Neural progenitor cell (in vitro differentiated cells): Measurements from ENCODE around the gene KIRREL3.

ENCODE experiments used
- CTCF ChIP-seq: fragments of 200-600 bp; sonication (generic); IDR thresholded peaks from 2 replicates; pipeline ENCODE4 v1.5.1; 2017; ENCODE audit warnings: antibody characterized with exemption, mild to moderate bottlenecking
- EZH2 ChIP-seq: fragments of 200-600 bp; sonication (generic); IDR thresholded peaks from 2 replicates; pipeline ENCODE4 v1.6.1; 2017; ENCODE audit warnings: antibody characterized with exemption, mild to moderate bottlenecking, moderate library complexity
- EZH2phosphoT487 ChIP-seq: fragments of 200-600 bp; sonication (generic); IDR thresholded peaks from 2 replicates; pipeline ENCODE4 v1.6.1; 2017; ENCODE audit warnings: antibody characterized with exemption

DNA sequence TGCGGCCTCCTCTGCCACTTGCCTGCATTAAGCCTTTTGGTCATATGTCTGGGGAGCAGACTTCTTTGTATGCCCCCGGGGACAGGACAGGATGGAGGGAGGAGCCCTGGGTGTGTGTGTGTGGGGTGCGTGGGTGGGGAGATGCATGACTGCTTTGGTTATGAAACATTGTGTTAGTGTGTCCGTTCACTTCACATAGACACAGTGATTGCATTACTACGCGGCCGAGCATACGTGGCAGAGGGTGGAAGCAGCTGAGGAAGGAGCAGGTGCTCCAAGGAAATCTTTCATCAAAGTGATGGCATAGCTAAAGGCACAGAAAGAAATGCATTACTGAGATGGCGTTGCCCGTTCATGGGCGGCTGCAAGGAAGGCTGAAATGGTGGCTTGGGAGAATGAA is 384.7 kb downstream of the KIRREL3 start:
- TF ChIP-seq EZH2 (no peak), CTCF (no peak), EZH2phosphoT487 (no peak)
